Upper lobe of right lung (tissue), 1 donor: Measurements from ENCODE around the gene ADAMTSL5. TPM values are rescaled to one million over a fixed set of nuclear protein-coding genes. Genes with fewer than 3 reads are reported as not detected.

ENCODE experiments used
- ATAC-seq: fragments of 200-7000 bp; cut with Tn5 transposase; one replicate; pipeline ENCODE4 v1.9.1; 2020; ENCODE audit warnings: mild to moderate bottlenecking, moderate library complexity
- DNase-seq: peaks from one replicate; pipeline ENCODE4 v3.0.0-alpha.2; 2020
- H3K27ac ChIP-seq: fragments of 200-600 bp; one replicate; pipeline ENCODE4 v1.8.0; 2022
- H3K27me3 ChIP-seq: fragments of 200-600 bp; one replicate; pipeline ENCODE4 v1.8.0; 2022; ENCODE audit warnings: mild to moderate bottlenecking
- H3K36me3 ChIP-seq: fragments of 200-600 bp; one replicate; pipeline ENCODE4 v1.8.0; 2022
- H3K4me1 ChIP-seq: fragments of 200-600 bp; one replicate; pipeline ENCODE4 v1.8.0; 2022
- H3K4me3 ChIP-seq: fragments of 200-600 bp; one replicate; pipeline ENCODE4 v1.8.0; 2022; ENCODE audit warnings: mild to moderate bottlenecking
- H3K9me3 ChIP-seq: fragments of 200-600 bp; one replicate; pipeline ENCODE4 v1.8.0; 2022
- CTCF ChIP-seq: fragments of 200-600 bp; IDR thresholded peaks from one replicate; pipeline ENCODE4 v1.8.0; 2022; ENCODE audit warnings: antibody characterized with exemption
- intact Hi-C: fragments of 100-400 bp; cut with DNase I; formaldehyde crosslinking; loops from one replicate; pipeline ENCODE4 v1.11.0; 2022
- total RNA-seq: library from RNA; stranded (reverse); fragmentation: NEBNext Ultra II Directional; extraction: Animal tissue kit (Norgen Biotek cat#: 25700); gene quantifications from one replicate; pipeline ENCODE4 v1.2.1, GENCODE V29; 2021
- donor health status: DM: no; HTN: yes; CAD: no; lungs with severe emphysema.

ADAMTSL5 gene
- total RNA-seq, 1 donor from 2014 or later = 4.8 TPM

- no peak for DNase-seq
- ATAC-seq = no peak
- no peak overlapping the region for H3K27ac ChIP-seq
- intact Hi-C loops = no loop called here
- H3K4me1 ChIP-seq = peaks cover 10% of the 10 kb centered on the region
- no peaks in the 10 kb centered on the region for H3K36me3 ChIP-seq
- peaks cover 53% of the 10 kb centered on the region for H3K27me3 ChIP-seq
- no peak overlapping the region for H3K4me3 ChIP-seq
- TF ChIP-seq CTCF = no peak
- no peaks in the 10 kb centered on the region for H3K9me3 ChIP-seq
Observed at GRCh38 chr19:1511318-1512317, 1.2 kb downstream of the ADAMTSL5 start.

GRCh38 chr19:1510807-1511206, 2.0 kb downstream of the ADAMTSL5 start:
- ATAC-seq (no peak), DNase-seq (no peak)
- intact Hi-C loops = no loop called here
- TF ChIP-seq CTCF = no peak
- Histone ChIP-seq H3K9me3 (no peaks in the 10 kb centered on the region), H3K4me3 (no peak overlapping the region), H3K4me1 (peaks cover 10% of the 10 kb centered on the region), H3K27me3 (peaks cover 46% of the 10 kb centered on the region), H3K36me3 (no peaks in the 10 kb centered on the region), H3K27ac (no peak overlapping the region)

- no peak overlapping the region for H3K27ac ChIP-seq
- DNase-seq (no peak), ATAC-seq (no peak)
- no peaks in the 10 kb centered on the region for H3K9me3 ChIP-seq
- intact Hi-C loops = no loop called here
- peaks cover 10% of the 10 kb centered on the region for H3K4me1 ChIP-seq
- TF ChIP-seq CTCF = no peak
- no peaks in the 10 kb centered on the region for H3K36me3 ChIP-seq
- H3K27me3 ChIP-seq = peaks cover 43% of the 10 kb centered on the region
- no peak overlapping the region for H3K4me3 ChIP-seq
Observed at GRCh38 chr19:1510442-1510806, 2.4 kb downstream of the ADAMTSL5 start.

GRCh38 chr19:1509602-1510441, 3.0 kb downstream of the ADAMTSL5 start:
- Histone ChIP-seq H3K36me3 (no peaks in the 10 kb centered on the region), H3K4me1 (peaks cover 10% of the 10 kb centered on the region), H3K27me3 (peaks cover 37% of the 10 kb centered on the region), H3K4me3 (no peak overlapping the region), H3K9me3 (no peaks in the 10 kb centered on the region), H3K27ac (no peak overlapping the region)
- TF ChIP-seq CTCF = no peak
- ATAC-seq (no peak), DNase-seq (no peak)
- intact Hi-C loops = no loop called here

- intact Hi-C loops = no loop called here
- ATAC-seq (no peak), DNase-seq (no peak)
- Histone ChIP-seq H3K36me3 (no peaks in the 10 kb centered on the region), H3K9me3 (no peaks in the 10 kb centered on the region), H3K4me3 (peak overlapping the region; percentile 54), H3K27ac (no peak overlapping the region), H3K4me1 (peaks cover 8% of the 10 kb centered on the region), H3K27me3 (peaks cover 38% of the 10 kb centered on the region)
- TF ChIP-seq CTCF = no peak
Observed at GRCh38 chr19:1508507-1508856, 4.3 kb downstream of the ADAMTSL5 start.
